IPS DF 4.7 (cell line): ENCODE results near the gene OCRL.
"Not testable (repeated sequence)": the region's sequence is repeated elsewhere in the genome, so short reads cannot be mapped to it uniquely, and the experiment has no call there.

ENCODE experiments used
- DNase-seq: peaks from one replicate; pipeline ENCODE4 v3.0.0-alpha.2; 2013; ENCODE audit warnings: low spot score; ENCODE audit errors: extremely low read depth

Gene OCRL

GRCh38 chrX:129534816-129535578 is 5.1 kb upstream of the OCRL start:
- no peak for DNase-seq

GRCh38 chrX:129540722-129541184 is 694 bp downstream of the OCRL start:
- DNase-seq, result no peak

DNA sequence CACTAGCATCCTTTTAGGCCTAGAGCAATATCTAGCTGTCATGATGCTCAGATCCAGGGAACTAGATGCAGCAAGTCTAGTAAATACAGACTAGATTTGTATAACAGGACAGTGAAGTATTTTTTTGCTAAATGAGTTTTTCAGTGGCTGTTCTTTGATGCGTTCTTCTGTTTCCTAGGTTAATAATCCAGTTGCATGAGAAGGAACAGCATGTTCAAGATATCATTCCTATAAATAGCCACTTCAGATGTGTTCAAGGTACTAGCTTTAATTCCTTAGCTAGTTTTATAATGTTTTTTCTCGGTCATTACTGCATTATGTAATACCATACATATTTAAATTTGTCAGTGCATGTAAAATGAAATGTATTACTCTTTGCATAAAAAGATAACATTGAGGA is 4.7 kb downstream of the OCRL start:
- DNase-seq, result no peak

DNA sequence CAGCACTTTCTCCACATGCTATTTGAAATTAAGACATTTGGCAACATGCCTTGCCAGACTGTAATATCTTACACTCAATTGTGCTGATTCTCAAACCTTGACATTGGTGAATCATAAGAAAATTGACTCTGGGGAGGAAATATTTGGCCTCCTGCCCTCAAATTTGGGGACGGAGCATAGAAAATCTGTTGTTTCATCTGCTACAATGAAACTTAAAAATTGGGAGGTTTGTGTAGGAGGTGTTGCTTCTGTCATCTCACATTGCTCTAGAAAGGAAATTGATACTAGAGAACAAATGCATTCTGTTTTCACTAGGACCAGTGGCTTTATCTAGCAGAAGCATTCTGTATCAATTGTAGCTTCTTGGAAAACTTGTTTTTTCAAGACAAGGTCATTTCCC is 5.3 kb downstream of the OCRL start:
- no peak for DNase-seq

GRCh38 chrX:129549124-129549523 is 9.1 kb downstream of the OCRL start:
- no peak for DNase-seq

- DNase-seq, result no peak
Observed at GRCh38 chrX:129553619-129554288, 13.7 kb downstream of the OCRL start.

- DNase-seq, result not testable (repeated sequence)
Observed at GRCh38 chrX:129554816-129555215, 14.8 kb downstream of the OCRL start.

DNA sequence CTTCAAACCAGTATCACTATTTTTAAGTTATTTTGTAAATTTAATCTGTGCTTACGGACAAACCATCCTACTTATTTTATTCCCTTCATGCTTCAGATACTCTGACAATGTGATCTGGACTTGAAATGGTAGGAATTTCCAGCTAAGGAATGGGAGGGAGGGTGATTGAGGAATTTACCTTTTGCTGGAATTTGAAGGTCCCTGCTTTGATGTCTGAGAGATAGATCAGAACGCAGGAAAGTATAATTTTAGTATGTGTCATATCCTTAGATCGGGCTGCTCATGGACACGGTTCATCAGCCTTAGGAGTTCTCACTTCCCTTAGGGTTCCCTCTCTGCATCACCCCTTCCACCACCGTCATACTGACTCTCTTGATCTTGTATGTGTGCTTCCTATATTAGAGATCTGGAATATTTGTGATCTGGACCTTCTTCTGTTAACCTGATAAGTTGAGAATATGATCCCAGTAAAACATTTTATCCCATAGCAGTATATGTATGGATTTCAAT is 16.8 kb downstream of the OCRL start:
- no peak for DNase-seq

- DNase-seq, result no peak
Observed at GRCh38 chrX:129557844-129558480, 17.9 kb downstream of the OCRL start.

DNA sequence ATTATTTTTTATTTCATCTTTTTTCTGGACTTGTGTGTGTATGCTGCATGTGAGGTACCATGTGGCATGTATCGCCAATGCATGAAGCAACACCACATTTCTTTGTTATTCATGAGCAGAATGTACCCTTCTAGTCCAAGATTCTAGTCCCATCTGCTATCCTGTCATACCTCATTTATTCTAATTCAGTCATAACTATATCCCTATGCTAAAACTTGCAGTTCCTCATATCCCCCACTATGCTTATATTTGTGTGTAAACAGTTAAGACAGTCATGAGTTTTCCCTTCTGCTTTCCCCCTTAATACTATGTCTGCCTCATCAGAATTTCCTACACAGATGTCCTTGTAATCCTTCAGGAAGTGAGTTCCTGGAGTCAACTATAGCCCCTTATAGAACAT is 19.7 kb downstream of the OCRL start:
- no peak for DNase-seq

DNA sequence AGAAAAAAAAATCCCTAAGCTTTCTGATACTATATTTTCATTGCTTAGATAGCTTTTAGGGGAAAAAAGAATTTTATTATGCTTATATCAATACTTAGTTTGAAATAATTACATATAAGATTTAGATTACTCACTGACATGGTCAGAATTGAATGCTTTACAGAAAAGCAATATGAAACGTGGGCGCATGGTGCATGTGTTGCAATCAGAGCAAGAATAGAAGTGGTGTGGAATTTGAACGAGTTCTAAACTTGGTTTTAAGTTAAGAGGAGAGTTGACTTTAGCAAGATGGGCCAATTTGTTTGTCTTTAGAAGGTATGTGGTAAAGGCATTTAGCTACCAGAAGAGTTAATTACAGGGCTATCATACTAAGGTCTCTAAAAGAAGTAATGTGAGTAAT is 21.4 kb downstream of the OCRL start:
- DNase-seq, result no peak

DNA sequence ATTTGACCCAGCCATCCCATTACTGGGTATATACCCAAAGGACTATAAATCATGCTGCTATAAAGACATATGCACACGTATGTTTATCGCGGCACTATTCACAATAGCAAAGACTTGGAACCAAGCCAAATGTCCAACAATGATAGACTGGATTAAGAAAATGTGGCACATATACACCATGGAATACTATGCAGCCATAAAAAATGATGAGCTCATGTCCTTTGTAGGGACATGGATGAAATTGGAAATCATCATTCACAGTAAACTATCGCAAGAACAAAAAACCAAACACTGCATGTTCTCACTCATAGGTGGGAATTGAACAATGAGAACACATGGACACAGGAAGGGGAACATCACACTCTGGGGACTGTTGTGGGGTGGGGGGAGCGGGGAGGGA is 24.3 kb downstream of the OCRL start:
- DNase-seq, result not testable (repeated sequence)

GRCh38 chrX:129565046-129565650 is 25.1 kb downstream of the OCRL start:
- peak; percentile 19 for DNase-seq

DNA sequence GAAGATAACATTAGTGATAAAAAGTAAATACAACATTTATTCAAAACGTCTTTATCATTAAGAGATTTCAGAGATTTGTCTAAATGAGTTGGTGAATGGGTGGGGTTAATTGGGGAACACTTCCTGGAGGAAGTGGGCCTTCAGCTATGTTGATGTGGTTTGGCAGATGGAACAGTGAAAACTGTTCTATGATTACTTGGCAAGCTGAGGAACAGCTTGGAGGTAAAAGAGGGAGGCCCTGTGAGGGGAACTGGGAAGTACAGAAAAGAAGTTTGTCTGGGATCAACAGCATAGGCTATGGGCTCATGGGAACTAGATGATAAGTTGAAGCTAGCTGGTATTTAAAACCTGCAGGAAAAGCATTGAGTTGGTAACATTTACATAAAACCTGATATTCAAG is 26.0 kb downstream of the OCRL start:
- DNase-seq, result no peak

DNA sequence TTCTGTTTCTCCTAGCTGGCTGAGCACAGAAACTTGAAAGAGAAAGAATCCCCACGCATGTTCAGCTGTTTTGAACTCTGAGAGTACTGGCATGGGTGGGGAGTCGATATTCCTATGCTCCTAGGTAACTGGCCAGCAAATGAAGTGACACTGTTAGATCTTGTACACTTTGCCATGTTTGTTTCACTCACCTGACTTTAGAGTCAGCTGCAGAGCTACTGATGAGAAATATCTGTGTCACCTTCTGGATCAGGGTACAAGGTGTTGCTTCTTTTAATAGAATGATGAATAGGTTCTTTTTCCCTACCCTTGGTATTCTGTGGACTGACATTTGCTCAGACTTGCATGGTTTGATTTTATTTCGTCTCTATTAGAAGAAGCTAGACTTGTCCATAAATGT is 28.3 kb downstream of the OCRL start:
- DNase-seq, result no peak

DNA sequence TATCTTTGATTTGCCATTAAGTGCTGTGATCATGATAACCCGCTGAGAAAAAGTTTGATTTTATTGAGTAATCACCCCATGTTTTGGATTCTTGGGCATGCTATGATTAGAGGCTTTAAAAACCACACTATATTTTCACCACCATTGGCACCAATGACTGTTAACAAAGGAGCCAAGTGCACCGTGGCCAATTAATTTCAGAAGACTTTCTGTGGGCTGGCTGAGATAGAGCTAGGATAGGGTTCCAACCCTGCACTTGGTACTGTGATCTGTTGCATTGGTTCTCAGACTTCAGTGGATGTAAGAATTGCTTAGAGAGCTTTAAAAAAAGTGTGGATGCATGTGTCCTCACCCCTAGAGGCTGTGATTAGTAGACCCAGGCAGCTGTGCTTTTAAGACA is 32.4 kb downstream of the OCRL start:
- DNase-seq, result no peak

DNA sequence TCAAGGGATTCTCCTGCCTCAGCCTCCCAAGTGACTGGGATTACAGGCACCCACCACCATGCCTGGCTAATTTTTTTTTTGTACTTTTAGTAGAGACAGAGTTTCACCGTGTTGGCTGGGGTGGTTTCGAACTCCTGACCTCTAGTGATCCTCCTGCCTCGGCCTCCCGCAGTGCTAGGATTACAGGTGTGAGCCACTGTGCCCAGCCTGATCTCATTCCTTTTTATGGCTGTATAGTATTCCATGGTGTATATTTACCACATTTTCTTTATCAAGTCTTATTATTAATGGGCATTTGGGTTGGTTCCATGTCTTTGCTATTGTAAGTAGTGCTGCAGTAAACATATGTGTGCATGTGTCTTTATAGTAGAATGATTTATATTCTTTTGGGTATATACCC is 33.6 kb downstream of the OCRL start:
- DNase-seq, result not testable (repeated sequence)

DNA sequence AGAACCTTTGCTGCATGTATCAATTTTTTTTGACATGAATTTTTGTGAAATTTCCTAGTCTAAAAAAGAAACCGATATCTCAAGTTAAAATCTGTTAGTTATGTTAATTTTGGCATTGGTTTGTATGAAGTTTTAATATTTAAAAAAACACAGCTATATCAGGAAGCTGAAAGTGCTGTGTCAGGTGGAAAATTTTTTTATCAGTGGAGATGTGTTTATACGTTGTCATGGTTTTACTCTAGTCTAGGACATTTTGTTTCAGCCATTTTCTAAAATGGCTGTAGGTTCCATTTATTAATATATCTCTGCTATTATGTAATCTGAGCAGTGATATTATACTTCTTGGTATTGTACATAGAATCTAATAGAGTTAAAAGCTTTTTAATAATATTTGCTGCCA is 34.2 kb downstream of the OCRL start:
- DNase-seq, result no peak

- no peak for DNase-seq
Observed at GRCh38 chrX:129576539-129576938, 36.5 kb downstream of the OCRL start.

DNA sequence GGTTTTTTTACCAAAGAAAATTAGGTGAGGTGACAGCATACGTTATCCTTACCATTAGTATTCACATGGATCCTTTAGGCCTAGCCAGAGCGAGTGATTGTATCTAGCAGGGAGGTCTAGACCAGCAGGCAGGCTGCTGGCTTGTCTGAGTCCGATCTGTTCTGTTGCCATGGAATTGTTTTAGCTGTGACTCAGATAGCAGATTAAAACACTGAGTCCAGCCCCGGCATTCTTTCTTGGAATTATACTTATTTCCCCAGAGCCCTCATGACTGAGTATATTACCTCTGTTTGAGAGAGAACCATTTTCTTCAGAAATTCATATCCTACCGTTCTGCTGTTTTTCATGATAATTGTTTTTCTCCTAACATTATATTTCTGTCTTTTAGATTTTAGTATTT is 37.4 kb downstream of the OCRL start:
- DNase-seq, result no peak

DNA sequence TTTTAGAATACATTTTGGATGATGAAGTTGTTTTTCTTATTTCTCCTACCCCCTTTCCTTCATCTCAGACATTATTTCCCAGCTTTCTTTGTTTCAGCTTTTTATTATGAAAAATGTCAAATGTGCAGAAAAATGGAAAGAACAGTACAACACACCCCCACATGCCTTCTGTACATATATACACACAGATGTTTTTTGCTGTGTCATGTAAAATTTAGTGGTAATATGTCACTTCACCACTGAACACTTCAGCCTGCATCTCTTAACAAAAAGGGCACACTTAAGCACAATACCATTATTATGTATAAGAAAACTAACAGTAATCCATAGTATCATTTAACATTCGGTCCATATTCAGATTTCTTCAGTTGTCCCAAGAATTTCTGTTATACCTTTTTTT is 37.8 kb downstream of the OCRL start:
- DNase-seq, result no peak

DNA sequence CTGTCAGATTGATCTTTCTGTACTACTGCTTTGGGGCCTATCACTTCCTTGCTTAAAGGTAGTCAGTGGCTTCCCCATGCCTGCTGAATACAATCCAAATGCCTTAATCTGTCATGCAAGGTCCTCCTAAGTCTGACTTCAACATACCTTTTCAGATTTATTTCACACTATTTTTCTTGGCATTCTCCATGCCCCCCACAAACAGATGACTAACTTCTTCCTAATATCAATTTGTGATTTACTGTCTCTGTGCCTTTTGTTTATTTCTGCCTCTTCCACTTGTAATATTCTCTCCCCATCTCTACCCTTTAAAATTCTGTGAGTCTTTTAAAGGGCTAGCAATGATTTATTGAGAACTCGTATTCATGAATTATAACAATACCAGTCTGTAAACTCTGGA is 41.8 kb downstream of the OCRL start:
- no peak for DNase-seq
